ENCODE measurements around the gene P2RY11.

P2RY11 gene

GRCh38 chr19:10102787-10103236 lies 8.7 kb upstream of the P2RY11 start:
- no peak for DNase-seq (ENCODE audit: low read depth, low spot score)
- H3K4me3 ChIP-seq (ENCODE audit: low read depth, low read length): no peak overlapping the region
- in situ Hi-C loops (cut with HindIII; ENCODE audit: low sequenced_read_pairs): no loop called here
- TF ChIP-seq, protein P1, sequence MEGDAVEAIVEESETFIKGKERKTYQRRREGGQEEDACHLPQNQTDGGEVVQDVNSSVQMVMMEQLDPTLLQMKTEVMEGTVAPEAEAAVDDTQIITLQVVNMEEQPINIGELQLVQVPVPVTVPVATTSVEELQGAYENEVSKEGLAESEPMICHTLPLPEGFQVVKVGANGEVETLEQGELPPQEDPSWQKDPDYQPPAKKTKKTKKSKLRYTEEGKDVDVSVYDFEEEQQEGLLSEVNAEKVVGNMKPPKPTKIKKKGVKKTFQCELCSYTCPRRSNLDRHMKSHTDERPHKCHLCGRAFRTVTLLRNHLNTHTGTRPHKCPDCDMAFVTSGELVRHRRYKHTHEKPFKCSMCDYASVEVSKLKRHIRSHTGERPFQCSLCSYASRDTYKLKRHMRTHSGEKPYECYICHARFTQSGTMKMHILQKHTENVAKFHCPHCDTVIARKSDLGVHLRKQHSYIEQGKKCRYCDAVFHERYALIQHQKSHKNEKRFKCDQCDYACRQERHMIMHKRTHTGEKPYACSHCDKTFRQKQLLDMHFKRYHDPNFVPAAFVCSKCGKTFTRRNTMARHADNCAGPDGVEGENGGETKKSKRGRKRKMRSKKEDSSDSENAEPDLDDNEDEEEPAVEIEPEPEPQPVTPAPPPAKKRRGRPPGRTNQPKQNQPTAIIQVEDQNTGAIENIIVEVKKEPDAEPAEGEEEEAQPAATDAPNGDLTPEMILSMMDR (IDR thresholded peaks at IDR 0.05; ENCODE audit: low read depth, low read length): no peak

- TF ChIP-seq, protein P1 (IDR thresholded peaks at IDR 0.05; ENCODE audit: low read depth, low read length): no peak
- in situ Hi-C loops (cut with HindIII; ENCODE audit: low sequenced_read_pairs): no loop called here
- no peak for DNase-seq (ENCODE audit: low read depth, low spot score)
- H3K4me3 ChIP-seq (ENCODE audit: low read depth, low read length): no peak overlapping the region
Measured at GRCh38 chr19:10104130-10104513, 7.4 kb upstream of the P2RY11 start.

DNA sequence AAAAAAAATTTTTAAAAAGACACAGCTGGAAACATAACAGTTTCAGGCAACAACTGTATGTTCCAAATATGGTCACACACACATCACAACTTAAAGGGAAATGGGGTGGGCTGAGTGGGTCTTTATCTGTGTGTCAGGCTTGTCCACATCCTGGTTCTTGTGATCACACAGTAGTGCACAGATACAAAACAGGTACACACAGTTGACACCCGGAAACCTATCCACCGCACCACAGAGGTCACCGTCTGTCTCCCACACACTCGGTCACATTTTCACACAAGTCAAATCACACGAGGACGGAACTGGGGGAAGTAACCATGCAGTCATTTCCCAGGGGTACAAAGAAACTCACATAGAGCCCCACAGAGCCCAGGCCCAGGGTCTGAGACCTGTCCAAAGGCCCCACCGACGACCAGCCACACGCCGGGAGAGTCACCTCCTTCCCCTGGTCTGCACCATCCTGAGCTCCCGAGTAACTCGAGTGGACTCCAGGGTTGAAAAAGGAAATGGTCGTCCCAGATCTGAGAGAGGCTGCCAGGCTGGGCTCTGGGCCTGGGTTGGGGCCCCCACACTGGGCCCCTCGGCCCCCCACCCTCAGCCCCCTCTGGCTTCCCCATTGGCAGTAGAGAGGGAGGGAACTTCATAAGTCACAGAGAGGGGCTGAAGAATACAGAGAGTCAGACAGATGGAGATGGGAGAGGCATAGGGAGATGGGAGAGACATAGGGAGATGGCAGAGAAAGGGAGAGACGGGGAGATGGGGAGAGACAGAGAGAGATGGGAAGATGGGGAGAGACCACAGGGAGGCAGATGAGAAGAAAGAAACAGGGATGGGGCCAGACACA lies 6.6 kb upstream of the P2RY11 start:
- TF ChIP-seq, protein P1 (IDR thresholded peaks at IDR 0.05; ENCODE audit: low read depth, low read length): no peak
- no peak for DNase-seq (ENCODE audit: low read depth, low spot score)
- in situ Hi-C loops (cut with HindIII; ENCODE audit: low sequenced_read_pairs): no loop called here
- no peak overlapping the region for H3K4me3 ChIP-seq (ENCODE audit: low read depth, low read length)

GRCh38 chr19:10105509-10106099 lies 5.9 kb upstream of the P2RY11 start:
- TF ChIP-seq, protein P1 (IDR thresholded peaks at IDR 0.05; ENCODE audit: low read depth, low read length): no peak
- in situ Hi-C loops (cut with HindIII; ENCODE audit: low sequenced_read_pairs): no loop called here
- peak overlapping the region; percentile 16 for H3K4me3 ChIP-seq (ENCODE audit: low read depth, low read length)
- DNase-seq (ENCODE audit: low read depth, low spot score): no peak

DNA sequence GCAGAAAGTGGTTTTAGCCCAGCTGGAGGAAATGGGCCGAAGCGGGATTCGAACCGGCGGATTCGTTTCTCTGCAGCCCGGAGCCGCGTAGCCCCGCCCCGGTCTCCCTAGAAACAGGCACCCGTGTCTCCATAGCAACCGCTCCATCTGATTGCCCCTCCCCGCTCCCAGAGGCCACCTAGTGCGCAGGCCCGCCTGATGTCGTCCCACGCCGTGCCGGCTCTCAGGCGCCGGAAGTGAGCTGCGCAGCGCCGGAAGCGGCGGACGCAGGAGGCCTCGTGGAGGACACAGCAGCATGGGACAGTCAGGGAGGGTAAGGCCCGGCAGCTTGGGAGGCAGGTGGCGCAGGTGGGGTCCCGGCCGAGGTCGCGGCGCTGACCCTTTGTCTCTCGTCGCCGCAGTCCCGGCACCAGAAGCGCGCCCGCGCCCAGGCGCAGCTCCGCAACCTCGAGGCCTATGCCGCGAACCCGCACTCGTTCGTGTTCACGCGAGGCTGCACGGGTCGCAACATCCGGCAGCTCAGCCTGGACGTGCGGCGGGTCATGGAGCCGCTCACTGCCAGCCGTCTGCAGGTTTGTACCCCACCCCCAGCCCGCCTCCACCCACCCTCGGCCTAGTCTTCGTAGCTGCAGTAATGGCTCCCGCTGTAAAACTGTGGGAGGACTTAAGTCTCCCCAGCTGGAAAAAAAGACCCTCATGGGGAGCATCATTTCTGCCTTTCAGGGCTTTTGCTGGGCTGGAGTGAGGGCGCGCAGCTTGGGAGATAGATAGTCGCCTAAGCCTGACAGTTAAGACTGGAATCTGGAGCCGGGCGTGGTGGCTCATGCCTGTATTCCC lies 5.2 kb upstream of the P2RY11 start, which contains the start of gene PPAN:
TSS of gene PPAN (plus strand) at position 263 of the 837 bp plus-strand sequence. CDS start at position 296, 33 bp downstream.
- peak; percentile 97 for DNase-seq (ENCODE audit: low read depth, low spot score)
- peak within 1 kb of the TSS; percentile 91 for H3K4me3 ChIP-seq (ENCODE audit: low read depth, low read length)
- in situ Hi-C loops (cut with HindIII; ENCODE audit: low sequenced_read_pairs): no loop called here
- TF ChIP-seq, protein P1 (IDR thresholded peaks at IDR 0.05; ENCODE audit: low read depth, low read length): no peak

DNA sequence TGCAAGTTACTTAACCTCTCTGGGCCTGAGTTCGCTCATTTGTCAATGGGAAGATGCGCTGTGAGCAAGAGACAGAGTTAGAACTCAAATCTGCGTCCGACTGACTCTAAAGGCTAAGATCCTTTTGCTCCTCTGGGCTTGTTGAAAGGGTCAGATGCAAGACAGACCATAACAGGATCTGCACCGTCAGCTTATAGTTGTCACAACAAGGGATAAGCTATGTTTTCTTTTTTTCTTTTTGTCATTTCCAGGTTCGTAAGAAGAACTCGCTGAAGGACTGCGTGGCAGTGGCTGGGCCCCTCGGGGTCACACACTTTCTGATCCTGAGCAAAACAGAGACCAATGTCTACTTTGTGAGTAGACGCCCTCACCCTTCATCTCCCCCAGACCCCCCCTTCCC lies 4.2 kb upstream of the P2RY11 start:
- TF ChIP-seq, protein P1 (IDR thresholded peaks at IDR 0.05; ENCODE audit: low read depth, low read length): no peak
- in situ Hi-C loops (cut with HindIII; ENCODE audit: low sequenced_read_pairs): no loop called here
- DNase-seq (ENCODE audit: low read depth, low spot score): no peak
- peak overlapping the region; percentile 91 for H3K4me3 ChIP-seq (ENCODE audit: low read depth, low read length)

Data from astrocyte of the spinal cord (primary cell).